ENCODE results near the gene AQP9.

The AQP9 gene

GRCh38 chr15:58114388-58114787 is 23.8 kb upstream of the AQP9 start:
- TF ChIP-seq EP300 (IDR thresholded peaks at IDR 0.05; ENCODE audit: borderline replicate concordance) (no peak), EGR1 (IDR thresholded peaks at IDR 0.05) (no peak), TCF12 (IDR thresholded peaks at IDR 0.05; ENCODE audit: low read depth) (no peak), RAD21 (IDR thresholded peaks at IDR 0.05; ENCODE audit: low read depth) (no peak), TEAD4 (IDR thresholded peaks at IDR 0.05) (no peak), ZBTB7A (IDR thresholded peaks at IDR 0.05; ENCODE audit: low read depth) (no peak), YY1 (IDR thresholded peaks at IDR 0.05; ENCODE audit: low read depth) (no peak)

DNA sequence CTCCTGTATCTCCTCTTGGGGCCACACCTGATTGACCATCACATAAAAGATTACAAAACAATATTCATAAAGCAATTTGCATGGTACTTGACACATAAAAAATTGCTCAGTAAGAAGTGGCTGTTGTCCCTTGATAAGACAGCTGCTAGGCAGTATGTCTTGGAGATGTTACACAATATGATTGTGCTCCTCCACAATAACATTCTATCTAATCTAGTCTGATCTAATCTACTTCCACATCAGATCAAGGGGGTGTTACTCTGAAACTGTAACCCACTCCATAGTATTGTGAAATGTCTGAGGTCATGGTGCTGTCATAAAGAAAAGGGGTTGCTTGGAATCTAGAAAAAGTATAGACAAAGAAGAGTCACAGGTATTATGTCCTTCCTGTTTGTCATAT is 23.4 kb upstream of the AQP9 start:
- TF ChIP-seq MAX (IDR thresholded peaks at IDR 0.05): no peak
- no peak for TF ChIP-seq REST (IDR thresholded peaks at IDR 0.05; ENCODE audit: low read depth)
- TF ChIP-seq, protein P1, sequence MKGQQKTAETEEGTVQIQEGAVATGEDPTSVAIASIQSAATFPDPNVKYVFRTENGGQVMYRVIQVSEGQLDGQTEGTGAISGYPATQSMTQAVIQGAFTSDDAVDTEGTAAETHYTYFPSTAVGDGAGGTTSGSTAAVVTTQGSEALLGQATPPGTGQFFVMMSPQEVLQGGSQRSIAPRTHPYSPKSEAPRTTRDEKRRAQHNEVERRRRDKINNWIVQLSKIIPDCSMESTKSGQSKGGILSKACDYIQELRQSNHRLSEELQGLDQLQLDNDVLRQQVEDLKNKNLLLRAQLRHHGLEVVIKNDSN (IDR thresholded peaks at IDR 0.05): no peak
- no peak for TF ChIP-seq RAD21 (IDR thresholded peaks at IDR 0.05; ENCODE audit: low read depth)
- TF ChIP-seq CEBPB (IDR thresholded peaks at IDR 0.05): no peak
- no peak for TF ChIP-seq TEAD4 (IDR thresholded peaks at IDR 0.05)
- no peak for TF ChIP-seq CREB1 (IDR thresholded peaks at IDR 0.05; ENCODE audit: low read depth)
- no peak for TF ChIP-seq YY1 (IDR thresholded peaks at IDR 0.05; ENCODE audit: low read depth)
- no peak for TF ChIP-seq FOXM1 (IDR thresholded peaks at IDR 0.05; ENCODE audit: borderline replicate concordance, low read depth)
- no peak for TF ChIP-seq ZBTB7A (IDR thresholded peaks at IDR 0.05; ENCODE audit: low read depth)
- TF ChIP-seq NFIC (IDR thresholded peaks at IDR 0.05): no peak
- TF ChIP-seq TCF12 (IDR thresholded peaks at IDR 0.05; ENCODE audit: low read depth): no peak
- TF ChIP-seq EP300 (IDR thresholded peaks at IDR 0.05; ENCODE audit: borderline replicate concordance): no peak

DNA sequence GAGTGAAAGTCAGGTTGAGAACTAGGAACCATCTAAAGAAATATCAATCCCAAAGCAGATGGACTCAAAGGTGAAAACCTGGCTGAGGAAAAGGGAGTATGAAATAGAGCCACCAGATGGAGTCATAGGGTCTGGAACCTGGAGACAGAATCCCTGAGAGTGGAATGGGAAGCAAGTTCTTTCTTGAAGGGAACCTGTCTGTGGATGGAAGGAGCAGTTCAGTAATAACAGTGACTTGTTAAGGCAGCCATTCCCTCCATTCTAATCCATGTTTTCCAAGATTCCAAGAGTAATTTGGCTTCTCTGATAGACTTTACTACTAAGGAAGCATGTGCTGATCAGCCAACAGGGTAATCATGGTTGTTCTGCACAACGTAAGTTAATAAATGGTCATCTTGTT is 22.5 kb upstream of the AQP9 start:
- peak; percentile 44 for TF ChIP-seq RAD21 (IDR thresholded peaks at IDR 0.05; ENCODE audit: low read depth)
- no peak for TF ChIP-seq ZBTB7A (IDR thresholded peaks at IDR 0.05; ENCODE audit: low read depth)

- TF ChIP-seq TAF1 (IDR thresholded peaks at IDR 0.05; ENCODE audit: low read depth): no peak
- TF ChIP-seq FOXM1 (IDR thresholded peaks at IDR 0.05; ENCODE audit: borderline replicate concordance, low read depth): no peak
- no peak for TF ChIP-seq EP300 (IDR thresholded peaks at IDR 0.05; ENCODE audit: borderline replicate concordance)
- TF ChIP-seq TEAD4 (IDR thresholded peaks at IDR 0.05): no peak
- no peak for TF ChIP-seq TCF12 (IDR thresholded peaks at IDR 0.05; ENCODE audit: low read depth)
- no peak for TF ChIP-seq ZBTB7A (IDR thresholded peaks at IDR 0.05; ENCODE audit: low read depth)
- TF ChIP-seq REST (IDR thresholded peaks at IDR 0.05; ENCODE audit: low read depth): no peak
- no peak for TF ChIP-seq MAX (IDR thresholded peaks at IDR 0.05)
- TF ChIP-seq CEBPB (IDR thresholded peaks at IDR 0.05): no peak
- TF ChIP-seq YY1 (IDR thresholded peaks at IDR 0.05; ENCODE audit: low read depth): no peak
- TF ChIP-seq, protein P1 (IDR thresholded peaks at IDR 0.05): no peak
Measured at GRCh38 chr15:58117619-58118018, 20.6 kb upstream of the AQP9 start.

DNA sequence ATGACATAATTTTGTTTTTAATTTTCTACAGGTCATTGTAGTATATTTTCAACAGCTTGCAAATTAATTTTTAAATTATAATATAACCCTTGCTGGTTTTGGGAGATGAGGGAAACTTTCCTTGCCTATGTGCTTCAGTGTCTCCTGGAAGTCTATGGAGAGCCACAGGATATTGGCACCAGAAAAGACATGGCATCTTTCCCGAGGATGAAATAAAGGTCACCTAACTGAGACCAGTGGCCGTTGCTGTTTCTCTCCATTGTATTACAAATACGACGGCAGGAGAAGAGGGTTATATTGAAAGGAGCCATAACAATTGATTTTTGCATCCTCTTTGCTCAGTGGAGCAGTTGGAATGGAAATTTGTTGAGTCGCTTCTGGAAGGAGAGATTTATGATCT is 19.9 kb upstream of the AQP9 start:
- TF ChIP-seq CEBPB (IDR thresholded peaks at IDR 0.05) (no peak), ZBTB7A (IDR thresholded peaks at IDR 0.05; ENCODE audit: low read depth) (no peak), MAX (IDR thresholded peaks at IDR 0.05) (no peak), EP300 (IDR thresholded peaks at IDR 0.05; ENCODE audit: borderline replicate concordance) (no peak), REST (IDR thresholded peaks at IDR 0.05; ENCODE audit: low read depth) (no peak), TCF12 (IDR thresholded peaks at IDR 0.05; ENCODE audit: low read depth) (no peak), NFIC (IDR thresholded peaks at IDR 0.05) (no peak), TEAD4 (IDR thresholded peaks at IDR 0.05) (no peak)
- TF ChIP-seq, protein P1 (IDR thresholded peaks at IDR 0.05): no peak

Measured in Ishikawa (cell line).